ENCODE results near the gene FNTB. TPM values are rescaled to one million over a fixed set of nuclear protein-coding genes. Genes with fewer than 3 reads are reported as not detected.

The FNTB gene
- total RNA-seq, 1 experiment from 2014 or later, result 26.7 TPM

DNA sequence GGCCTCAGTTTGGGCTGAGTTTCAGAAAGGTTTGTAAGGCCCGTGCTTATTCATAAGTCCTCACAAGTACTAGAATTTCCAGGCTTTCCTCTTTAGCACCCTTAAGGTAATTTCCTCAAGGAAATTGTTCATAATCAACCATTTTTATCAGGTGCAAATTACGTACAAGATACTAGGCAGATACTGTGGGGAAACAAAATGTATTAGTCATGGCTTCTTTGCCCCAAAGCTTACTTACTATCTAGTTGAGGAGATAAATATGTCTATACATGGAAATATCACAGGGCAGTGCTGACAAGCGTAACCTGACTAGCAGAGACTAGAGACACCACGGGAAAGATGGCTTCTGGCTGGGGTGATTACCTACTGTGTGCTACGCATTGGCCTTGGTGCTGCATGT lies 93.1 kb downstream of the FNTB start:
- Histone ChIP-seq H3K9me2 (ENCODE audit: insufficient read depth) (no peaks in the 10 kb centered on the region), H3K4me1 (ENCODE audit: control insufficient read depth in 1 of 2, insufficient read depth in 2 of 2, low read length in 2 of 2) (no peaks in the 10 kb centered on the region), H3K4me2 (ENCODE audit: low read length) (no peak overlapping the region), H2AFZ (ENCODE audit: low read depth, low read length, poor library complexity, severe bottlenecking) (no peak overlapping the region), H4K20me1 (ENCODE audit: insufficient read depth) (no peaks in the 10 kb centered on the region), H3K36me3 (ENCODE audit: control insufficient read depth in 1 of 2, insufficient read depth in 2 of 2, low read length in 2 of 2) (peaks cover 14 to 21% of the 10 kb centered on the region in 2 experiments; a peak in 3 of 4 replicates), H3K9me3 (ENCODE audit: control insufficient read depth in 1 of 2, insufficient read depth in 1 of 2, low read depth in 1 of 2, low read length in 2 of 2) (no peaks in the 10 kb centered on the region), H3K9ac (ENCODE audit: low read length) (no peak overlapping the region), H3K79me2 (ENCODE audit: insufficient read depth, low read length) (peaks cover 24% of the 10 kb centered on the region), H3K4me3 (replicated peaks in 1 of 2; ENCODE audit: low read depth in 1 of 2, low read length in 2 of 2) (no peak overlapping the region), H3K27me3 (ENCODE audit: insufficient read depth, low read length) (no peaks in the 10 kb centered on the region), H3K27ac (ENCODE audit: low read depth, low read length) (no peak overlapping the region)
- CTCF ChIA-PET, result no interaction called here
- ATAC-seq (no peak), DNase-seq (ENCODE audit: low read depth, low spot score) (no peak)
- POLR2A ChIA-PET, result no interaction called here
- TF ChIP-seq POLR2AphosphoS5 (IDR thresholded peaks at IDR 0.05; ENCODE audit: low read depth, low read length), result no peak
- no peak for TF ChIP-seq POLR2A (IDR thresholded peaks at IDR 0.05; ENCODE audit: borderline replicate concordance, extremely low read depth, insufficient read depth, insufficient read length)
- TF ChIP-seq, protein P1, sequence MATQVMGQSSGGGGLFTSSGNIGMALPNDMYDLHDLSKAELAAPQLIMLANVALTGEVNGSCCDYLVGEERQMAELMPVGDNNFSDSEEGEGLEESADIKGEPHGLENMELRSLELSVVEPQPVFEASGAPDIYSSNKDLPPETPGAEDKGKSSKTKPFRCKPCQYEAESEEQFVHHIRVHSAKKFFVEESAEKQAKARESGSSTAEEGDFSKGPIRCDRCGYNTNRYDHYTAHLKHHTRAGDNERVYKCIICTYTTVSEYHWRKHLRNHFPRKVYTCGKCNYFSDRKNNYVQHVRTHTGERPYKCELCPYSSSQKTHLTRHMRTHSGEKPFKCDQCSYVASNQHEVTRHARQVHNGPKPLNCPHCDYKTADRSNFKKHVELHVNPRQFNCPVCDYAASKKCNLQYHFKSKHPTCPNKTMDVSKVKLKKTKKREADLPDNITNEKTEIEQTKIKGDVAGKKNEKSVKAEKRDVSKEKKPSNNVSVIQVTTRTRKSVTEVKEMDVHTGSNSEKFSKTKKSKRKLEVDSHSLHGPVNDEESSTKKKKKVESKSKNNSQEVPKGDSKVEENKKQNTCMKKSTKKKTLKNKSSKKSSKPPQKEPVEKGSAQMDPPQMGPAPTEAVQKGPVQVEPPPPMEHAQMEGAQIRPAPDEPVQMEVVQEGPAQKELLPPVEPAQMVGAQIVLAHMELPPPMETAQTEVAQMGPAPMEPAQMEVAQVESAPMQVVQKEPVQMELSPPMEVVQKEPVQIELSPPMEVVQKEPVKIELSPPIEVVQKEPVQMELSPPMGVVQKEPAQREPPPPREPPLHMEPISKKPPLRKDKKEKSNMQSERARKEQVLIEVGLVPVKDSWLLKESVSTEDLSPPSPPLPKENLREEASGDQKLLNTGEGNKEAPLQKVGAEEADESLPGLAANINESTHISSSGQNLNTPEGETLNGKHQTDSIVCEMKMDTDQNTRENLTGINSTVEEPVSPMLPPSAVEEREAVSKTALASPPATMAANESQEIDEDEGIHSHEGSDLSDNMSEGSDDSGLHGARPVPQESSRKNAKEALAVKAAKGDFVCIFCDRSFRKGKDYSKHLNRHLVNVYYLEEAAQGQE (IDR thresholded peaks at IDR 0.05; ENCODE audit: low read depth), result no peak
- no peak for TF ChIP-seq JUND (IDR thresholded peaks at IDR 0.05)
- no peak for TF ChIP-seq EZH2 (IDR thresholded peaks at IDR 0.05)
- TF ChIP-seq ZNF274 (IDR thresholded peaks at IDR 0.05; ENCODE audit: low read depth, low read length), result no peak
- TF ChIP-seq, protein P2, sequence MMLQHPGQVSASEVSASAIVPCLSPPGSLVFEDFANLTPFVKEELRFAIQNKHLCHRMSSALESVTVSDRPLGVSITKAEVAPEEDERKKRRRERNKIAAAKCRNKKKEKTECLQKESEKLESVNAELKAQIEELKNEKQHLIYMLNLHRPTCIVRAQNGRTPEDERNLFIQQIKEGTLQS (IDR thresholded peaks at IDR 0.05), result no peak
- intact Hi-C loops (cut with micrococcal nuclease), result no loop called here
- BruUV-seq (replicated peaks), result no TSS peak
- RAD21 ChIA-PET (ENCODE audit: low non-redundant PET in 1 of 2, low total read pairs in 2 of 2, uncharacterized antibody in 2 of 2, unreplicated experiment in 2 of 2), result no interaction called here
